ENCODE data around the gene BMP10.
"Not testable (repeated sequence)": the region's sequence is repeated elsewhere in the genome, so short reads cannot be mapped to it uniquely, and the experiment has no call there.

BMP10 gene

DNA sequence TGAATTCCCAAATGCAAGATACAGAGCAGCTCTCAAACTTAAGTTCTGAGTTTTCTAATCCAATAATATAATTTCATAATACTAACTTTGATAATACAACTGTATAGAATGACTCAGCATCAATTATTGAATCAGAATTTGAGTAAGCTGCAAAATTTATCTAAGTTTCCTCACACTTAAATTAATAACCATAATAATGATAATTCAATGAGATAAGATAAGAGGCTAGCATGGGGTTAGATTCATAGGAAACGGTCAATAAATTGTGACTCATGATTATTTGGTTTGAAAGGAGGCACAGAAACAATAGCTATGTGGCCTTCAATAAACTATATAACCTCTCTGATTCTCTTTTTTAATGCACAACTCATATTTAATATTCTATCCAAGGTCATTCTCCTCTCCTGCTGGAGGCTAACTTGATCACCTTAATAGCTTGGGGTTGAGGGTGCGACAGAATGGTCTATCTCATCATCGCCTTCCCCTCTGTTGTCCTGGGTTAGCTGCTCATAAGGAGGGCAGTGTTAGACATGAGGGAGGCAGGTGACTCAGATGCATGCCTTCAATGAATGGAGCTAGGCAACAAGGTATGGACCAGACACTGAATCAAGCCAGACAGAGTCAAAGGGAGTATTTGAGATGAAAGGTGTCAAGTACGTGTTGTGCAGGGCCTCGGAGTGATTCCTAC, 36.2 kb upstream of the BMP10 start:
- TF ChIP-seq, protein P1, sequence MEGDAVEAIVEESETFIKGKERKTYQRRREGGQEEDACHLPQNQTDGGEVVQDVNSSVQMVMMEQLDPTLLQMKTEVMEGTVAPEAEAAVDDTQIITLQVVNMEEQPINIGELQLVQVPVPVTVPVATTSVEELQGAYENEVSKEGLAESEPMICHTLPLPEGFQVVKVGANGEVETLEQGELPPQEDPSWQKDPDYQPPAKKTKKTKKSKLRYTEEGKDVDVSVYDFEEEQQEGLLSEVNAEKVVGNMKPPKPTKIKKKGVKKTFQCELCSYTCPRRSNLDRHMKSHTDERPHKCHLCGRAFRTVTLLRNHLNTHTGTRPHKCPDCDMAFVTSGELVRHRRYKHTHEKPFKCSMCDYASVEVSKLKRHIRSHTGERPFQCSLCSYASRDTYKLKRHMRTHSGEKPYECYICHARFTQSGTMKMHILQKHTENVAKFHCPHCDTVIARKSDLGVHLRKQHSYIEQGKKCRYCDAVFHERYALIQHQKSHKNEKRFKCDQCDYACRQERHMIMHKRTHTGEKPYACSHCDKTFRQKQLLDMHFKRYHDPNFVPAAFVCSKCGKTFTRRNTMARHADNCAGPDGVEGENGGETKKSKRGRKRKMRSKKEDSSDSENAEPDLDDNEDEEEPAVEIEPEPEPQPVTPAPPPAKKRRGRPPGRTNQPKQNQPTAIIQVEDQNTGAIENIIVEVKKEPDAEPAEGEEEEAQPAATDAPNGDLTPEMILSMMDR (IDR thresholded peaks at IDR 0.05) = no peak
- TF ChIP-seq ZFX (IDR thresholded peaks at IDR 0.05; ENCODE audit: borderline replicate concordance) = no peak
- H3K27ac ChIP-seq = no peak overlapping the region

DNA sequence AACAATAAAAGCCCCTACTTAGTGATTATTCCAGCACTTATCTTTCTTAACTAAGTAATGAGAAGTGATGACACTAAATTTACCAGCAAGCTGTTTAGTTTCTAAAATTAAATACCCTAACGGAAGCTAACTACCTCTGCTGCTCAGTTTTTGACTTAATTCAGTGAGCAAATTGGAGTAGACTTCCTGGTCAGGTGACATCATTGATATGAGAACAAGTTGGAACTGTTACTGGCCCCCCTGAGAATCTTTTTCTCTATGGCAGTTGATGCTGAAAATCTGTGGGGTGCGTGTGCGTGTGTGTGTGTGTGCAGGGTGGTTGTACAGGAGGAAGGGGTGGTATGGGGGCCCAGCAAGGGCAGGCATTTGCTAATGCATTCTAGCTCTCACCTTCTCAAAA, 35.5 kb upstream of the BMP10 start:
- TF ChIP-seq, protein P1 (IDR thresholded peaks at IDR 0.05) = no peak
- TF ChIP-seq ZFX (IDR thresholded peaks at IDR 0.05; ENCODE audit: borderline replicate concordance) = no peak
- no peak overlapping the region for H3K27ac ChIP-seq

DNA sequence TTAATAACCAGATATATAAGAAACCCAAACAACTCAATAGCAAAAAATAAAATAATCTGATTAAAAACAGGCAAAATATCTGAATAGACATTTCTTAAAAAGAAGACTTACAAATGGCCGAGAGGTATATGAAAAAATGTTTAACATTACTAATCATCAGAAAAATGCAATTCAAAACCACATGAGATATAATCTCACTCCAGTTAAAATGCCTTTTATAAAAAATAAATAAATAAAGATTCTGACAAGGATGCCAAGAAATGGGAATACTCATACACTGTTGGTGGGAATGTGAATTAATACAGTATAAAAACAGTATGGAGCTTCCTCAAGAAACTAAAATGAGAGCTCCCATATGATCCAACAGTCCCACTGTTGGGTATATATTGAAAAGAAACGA, 33.9 kb upstream of the BMP10 start:
- TF ChIP-seq, protein P1 (IDR thresholded peaks at IDR 0.05) = no peak
- no peak for TF ChIP-seq ZFX (IDR thresholded peaks at IDR 0.05; ENCODE audit: borderline replicate concordance)
- H3K27ac ChIP-seq = no peak overlapping the region

DNA sequence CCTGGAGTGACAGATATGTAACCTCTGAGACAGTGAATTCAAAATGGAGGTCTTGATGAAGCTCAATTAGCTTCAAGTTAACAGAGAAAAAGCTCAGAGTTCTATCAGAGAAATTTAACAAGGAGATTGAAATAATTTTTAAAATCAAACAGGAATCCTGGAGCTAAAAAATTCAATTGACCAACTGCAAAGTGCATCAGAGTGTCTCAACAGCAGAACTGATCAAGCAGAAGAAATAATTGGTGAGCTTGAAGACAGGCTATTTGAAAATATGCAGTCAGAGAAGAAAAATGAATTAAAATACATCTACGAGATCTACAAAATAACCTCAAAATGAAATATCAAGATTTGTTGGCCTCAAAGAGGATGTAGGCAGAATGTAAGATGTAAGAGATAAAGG, 30.4 kb upstream of the BMP10 start:
- TF ChIP-seq ZFX (IDR thresholded peaks at IDR 0.05; ENCODE audit: borderline replicate concordance) = no peak
- TF ChIP-seq, protein P1 (IDR thresholded peaks at IDR 0.05) = no peak
- no peak overlapping the region for H3K27ac ChIP-seq

DNA sequence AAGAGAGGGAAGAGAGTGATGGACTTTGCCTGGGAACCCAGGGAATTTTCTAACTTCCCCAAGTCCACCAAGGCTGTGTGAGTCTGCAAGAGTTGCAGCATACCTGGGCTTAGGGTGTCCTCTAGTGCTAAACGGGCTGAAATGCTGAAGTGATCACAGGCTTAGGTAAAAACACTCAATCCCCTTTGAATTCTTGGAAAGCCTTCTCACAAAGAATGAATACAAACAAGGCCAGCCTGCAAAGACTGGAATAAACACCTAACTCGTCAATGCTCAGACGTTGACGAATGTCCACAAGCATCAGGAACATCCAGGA, 30.0 kb upstream of the BMP10 start:
- TF ChIP-seq, protein P1 (IDR thresholded peaks at IDR 0.05) = no peak
- no peak for TF ChIP-seq ZFX (IDR thresholded peaks at IDR 0.05; ENCODE audit: borderline replicate concordance)
- no peak overlapping the region for H3K27ac ChIP-seq

DNA sequence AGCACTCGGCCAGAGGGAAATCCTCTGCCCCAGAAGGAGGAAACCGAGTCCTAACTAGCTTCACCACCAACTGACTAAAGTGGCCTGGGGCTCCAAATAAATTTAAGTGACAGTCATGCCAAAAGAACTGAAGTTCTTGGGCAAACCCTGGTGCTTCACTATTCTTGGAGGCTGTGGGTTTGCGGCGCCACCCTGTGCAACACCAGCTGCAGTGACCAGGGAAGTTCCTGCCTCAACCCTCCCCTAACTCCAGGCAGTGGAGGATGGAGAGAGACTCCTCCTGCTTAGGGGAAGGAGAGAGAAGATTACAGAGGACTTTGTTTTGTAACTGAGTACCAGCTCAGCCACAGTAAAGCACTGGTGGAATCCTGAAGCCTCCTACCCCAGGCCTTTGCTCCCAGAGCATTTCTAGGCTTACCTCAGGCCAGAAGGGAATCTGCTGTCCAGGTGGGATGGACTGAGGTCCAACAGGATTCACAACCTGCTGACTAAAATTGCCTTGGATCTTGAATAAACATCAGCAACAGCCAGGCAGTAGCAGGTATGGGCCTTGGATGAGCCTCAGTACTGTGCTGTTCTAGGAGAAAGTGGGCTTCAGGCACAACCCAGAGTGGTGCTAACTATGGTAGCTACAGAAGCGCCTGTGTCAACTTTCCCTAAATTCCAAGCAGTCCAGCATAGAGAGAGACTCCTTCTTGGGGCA, 29.4 kb upstream of the BMP10 start:
- TF ChIP-seq, protein P1 (IDR thresholded peaks at IDR 0.05) = no peak
- TF ChIP-seq ZFX (IDR thresholded peaks at IDR 0.05; ENCODE audit: borderline replicate concordance) = no peak
- H3K27ac ChIP-seq = no peak overlapping the region

DNA sequence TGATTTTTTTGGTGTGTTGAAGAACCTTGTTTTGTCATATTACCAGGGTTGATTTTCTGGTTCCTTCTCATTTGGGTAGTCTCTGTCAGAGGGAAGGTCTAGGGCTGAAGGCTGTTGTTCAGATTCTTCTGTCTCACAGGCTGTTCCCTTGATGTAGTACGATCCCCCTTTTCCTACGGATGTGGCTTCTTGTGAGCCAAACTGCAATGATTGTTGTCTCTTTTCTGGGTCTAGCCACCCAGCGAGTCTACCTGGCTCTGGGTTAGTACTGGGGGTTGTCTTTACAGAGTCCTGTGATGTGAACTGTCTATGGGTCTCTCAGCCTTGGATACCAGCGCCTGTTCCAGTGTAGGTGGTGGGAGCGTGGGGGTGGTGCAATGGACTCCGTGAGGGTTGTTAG, 24.8 kb upstream of the BMP10 start:
- H3K27ac ChIP-seq = not testable (repeated sequence)

Data from 22Rv1 (cell line).